PC-9 (cell line): ENCODE data around the gene NCAN. TPM values are rescaled to one million over a fixed set of nuclear protein-coding genes. Genes with fewer than 3 reads are reported as not detected.

Experiments
- BruUV-seq: library from RNA; stranded (reverse); fragments of 400-500 nt; replicated peaks from 2 replicates; lab custom pipeline; 2021; lab: Mats Ljungman, UMichigan
- CTCF ChIA-PET: fragments of 300-600 bp; sonication (Branson Sonifier 250); formaldehyde crosslinking; loops from one replicate; lab custom pipeline; 2022; ENCODE audit warnings: antibody characterized with exemption; lab: Charles Lee
- POLR2A ChIA-PET: fragments of 300-600 bp; sonication (Branson Sonifier 250); formaldehyde crosslinking; loops from one replicate; lab custom pipeline; 2022; ENCODE audit warnings: antibody characterized with exemption; ENCODE audit not compliant: unreplicated experiment; lab: Charles Lee
- DNase-seq, 2 experiments: peaks; one replicate each; pipeline versions ENCODE4 v3.0.0 to v3.0.0-alpha.2; 2015 to 2022; ENCODE audit warnings: mixed read lengths in 1 of 2
- H2AFZ ChIP-seq: fragments of 200-600 bp; sonication (generic); 2 replicates; pipeline ENCODE4 v1.8.1; 2017; ENCODE audit warnings: antibody characterized with exemption
- H3F3A ChIP-seq: fragments of 200-600 bp; sonication (generic); 2 replicates; pipeline ENCODE4 v1.8.1; 2017; ENCODE audit warnings: antibody characterized with exemption, mild to moderate bottlenecking, low read depth; ENCODE audit not compliant: insufficient read depth
- H3K27ac ChIP-seq: fragments of 200-600 bp; sonication (generic); 2 replicates; pipeline ENCODE4 v1.6.1; 2016; ENCODE audit warnings: mixed run types
- H3K27me3 ChIP-seq: fragments of 200-600 bp; sonication (generic); 2 replicates; pipeline ENCODE4 v1.6.1; 2016; ENCODE audit warnings: low read depth, mixed run types; ENCODE audit not compliant: insufficient read depth
- H3K36me3 ChIP-seq: fragments of 200-600 bp; sonication (generic); 2 replicates; pipeline ENCODE4 v1.6.1; 2016; ENCODE audit warnings: low read depth, mixed run types
- H3K4me1 ChIP-seq: fragments of 200-600 bp; sonication (generic); replicated peaks from 2 replicates; pipeline ENCODE4 v1.6.1; 2016; ENCODE audit warnings: mixed run types; ENCODE audit not compliant: insufficient read depth
- H3K4me2 ChIP-seq: fragments of 200-600 bp; sonication (generic); 2 replicates; pipeline ENCODE4 v1.6.1; 2017; ENCODE audit warnings: mixed run types
- H3K4me3 ChIP-seq: fragments of 200-600 bp; sonication (generic); 2 replicates; pipeline ENCODE4 v1.6.1; 2016; ENCODE audit warnings: mixed run types
- H3K79me2 ChIP-seq: fragments of 200-600 bp; sonication (generic); 2 replicates; pipeline ENCODE4 v1.6.1; 2017; ENCODE audit warnings: low read depth, mixed run types
- H3K9me2 ChIP-seq: fragments of 200-600 bp; sonication (generic); 2 replicates; pipeline ENCODE4 v1.8.1; 2017; ENCODE audit warnings: mild to moderate bottlenecking; ENCODE audit not compliant: insufficient read depth
- H3K9me3 ChIP-seq: fragments of 200-600 bp; sonication (generic); 2 replicates; pipeline ENCODE4 v1.8.1; 2016; ENCODE audit warnings: low read depth; ENCODE audit not compliant: insufficient read depth
- H4K20me1 ChIP-seq: fragments of 200-600 bp; sonication (generic); 2 replicates; pipeline ENCODE4 v1.8.1; 2017; ENCODE audit not compliant: insufficient read depth
- EZH2 ChIP-seq: fragments of 200-600 bp; sonication (generic); IDR thresholded peaks from 2 replicates; pipeline ENCODE4 v1.8.0; 2017; ENCODE audit warnings: antibody characterized with exemption, low read depth
- intact Hi-C: fragments of 100-400 bp; cut with micrococcal nuclease; formaldehyde crosslinking; loops from one replicate; pipeline ENCODE4 v1.10.0; 2022; ENCODE audit not compliant: unreplicated experiment
- total RNA-seq: library from RNA; stranded (reverse); gene quantifications from 2 replicates; pipeline ENCODE4 v1.2.3, GENCODE V29; 2021
- TF ChIP-seq, protein P1 (sequence below): fragments of 200-600 bp; sonication (generic); conservative IDR thresholded peaks from 2 replicates; pipeline ENCODE4 v1.6.1; 2017; ENCODE audit warnings: mixed run types, antibody characterized with exemption, mild to moderate bottlenecking, moderate library complexity

The NCAN gene
- total RNA-seq, 1 experiment from 2014 or later, result not detected

DNA sequence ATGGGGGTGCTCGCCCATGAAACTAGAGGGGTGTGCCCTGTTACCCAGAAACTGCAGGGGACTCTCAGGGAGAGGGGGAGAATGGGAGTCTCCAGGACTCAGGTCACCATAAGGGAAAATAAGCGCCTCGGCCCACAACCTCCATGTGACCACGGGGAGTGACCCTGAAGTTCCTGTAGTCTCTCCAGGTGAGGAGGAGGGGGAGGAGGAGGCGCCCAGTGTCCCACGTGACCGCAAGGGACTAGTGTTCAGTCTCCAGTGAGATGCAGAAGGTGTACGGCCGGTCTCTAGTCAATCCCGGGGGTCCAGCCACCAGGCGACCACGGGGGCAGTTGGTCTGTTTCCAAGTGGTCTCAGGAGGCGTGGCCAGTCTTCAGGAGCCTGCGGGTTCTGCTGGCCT is 45.4 kb downstream of the NCAN start:
- Histone ChIP-seq H3F3A (no peaks in the 10 kb centered on the region), H4K20me1 (no peaks in the 10 kb centered on the region), H3K4me2 (no peak overlapping the region), H3K79me2 (no peaks in the 10 kb centered on the region), H3K9me2 (no peaks in the 10 kb centered on the region), H3K27ac (no peak overlapping the region), H2AFZ (no peak overlapping the region), H3K4me3 (no peak overlapping the region), H3K9me3 (no peaks in the 10 kb centered on the region), H3K36me3 (no peaks in the 10 kb centered on the region), H3K4me1 (no peaks in the 10 kb centered on the region), H3K27me3 (peaks cover 47% of the 10 kb centered on the region)
- TF ChIP-seq EZH2, result no peak
- TF ChIP-seq, protein P1, sequence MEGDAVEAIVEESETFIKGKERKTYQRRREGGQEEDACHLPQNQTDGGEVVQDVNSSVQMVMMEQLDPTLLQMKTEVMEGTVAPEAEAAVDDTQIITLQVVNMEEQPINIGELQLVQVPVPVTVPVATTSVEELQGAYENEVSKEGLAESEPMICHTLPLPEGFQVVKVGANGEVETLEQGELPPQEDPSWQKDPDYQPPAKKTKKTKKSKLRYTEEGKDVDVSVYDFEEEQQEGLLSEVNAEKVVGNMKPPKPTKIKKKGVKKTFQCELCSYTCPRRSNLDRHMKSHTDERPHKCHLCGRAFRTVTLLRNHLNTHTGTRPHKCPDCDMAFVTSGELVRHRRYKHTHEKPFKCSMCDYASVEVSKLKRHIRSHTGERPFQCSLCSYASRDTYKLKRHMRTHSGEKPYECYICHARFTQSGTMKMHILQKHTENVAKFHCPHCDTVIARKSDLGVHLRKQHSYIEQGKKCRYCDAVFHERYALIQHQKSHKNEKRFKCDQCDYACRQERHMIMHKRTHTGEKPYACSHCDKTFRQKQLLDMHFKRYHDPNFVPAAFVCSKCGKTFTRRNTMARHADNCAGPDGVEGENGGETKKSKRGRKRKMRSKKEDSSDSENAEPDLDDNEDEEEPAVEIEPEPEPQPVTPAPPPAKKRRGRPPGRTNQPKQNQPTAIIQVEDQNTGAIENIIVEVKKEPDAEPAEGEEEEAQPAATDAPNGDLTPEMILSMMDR, result no peak
- intact Hi-C loops, result no loop called here
- POLR2A ChIA-PET, result no interaction called here
- no TSS peak for BruUV-seq
- CTCF ChIA-PET, result no interaction called here
- no peak for DNase-seq

DNA sequence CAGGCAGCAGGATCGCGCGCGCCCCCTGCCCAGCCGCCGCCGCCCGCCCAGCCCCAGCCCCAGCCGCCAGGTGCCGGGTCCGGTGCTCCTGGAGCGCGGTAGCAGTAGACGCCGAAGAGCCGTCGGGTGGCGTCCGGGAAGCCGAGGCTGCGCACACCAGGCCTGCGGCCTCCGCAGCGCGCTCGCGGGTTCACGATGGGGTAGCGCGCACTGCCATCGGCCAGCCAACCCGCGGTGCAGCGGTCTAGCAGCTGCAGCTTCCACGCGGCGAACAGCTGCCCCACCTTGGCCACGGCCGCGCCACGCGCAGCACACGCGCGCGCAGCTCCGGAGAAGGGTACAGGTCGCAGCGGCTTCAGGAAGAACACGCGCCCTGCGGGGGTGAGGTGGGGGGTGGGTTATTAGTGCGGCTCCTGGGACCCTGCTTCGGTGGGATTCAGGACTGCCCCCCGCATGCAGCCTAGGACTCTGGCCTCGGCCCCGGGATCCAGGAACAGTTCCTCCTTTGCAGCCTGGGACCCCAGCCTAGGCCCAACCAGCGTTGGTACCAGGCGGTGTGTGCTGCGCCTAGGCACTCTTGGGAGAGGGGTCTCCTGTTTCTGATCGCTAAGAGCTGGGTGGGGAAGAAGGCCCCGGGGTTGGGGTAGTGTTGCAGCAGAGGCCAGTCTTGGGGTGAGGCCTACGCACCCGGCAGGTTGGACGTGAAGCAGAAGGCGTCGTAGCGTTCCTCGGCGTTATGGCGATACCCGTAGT is 46.3 kb downstream of the NCAN start:
- Histone ChIP-seq H3K4me3 (no peak overlapping the region), H3F3A (no peaks in the 10 kb centered on the region), H3K4me2 (no peak overlapping the region), H3K36me3 (no peaks in the 10 kb centered on the region), H3K27ac (no peak overlapping the region), H2AFZ (no peak overlapping the region), H3K9me2 (no peaks in the 10 kb centered on the region), H3K79me2 (no peaks in the 10 kb centered on the region), H3K27me3 (peaks cover 45% of the 10 kb centered on the region), H3K9me3 (no peaks in the 10 kb centered on the region), H3K4me1 (no peaks in the 10 kb centered on the region), H4K20me1 (no peaks in the 10 kb centered on the region)
- intact Hi-C loops, result no loop called here
- ChIA-PET POLR2A (no interaction called here), CTCF (no interaction called here)
- TF ChIP-seq, protein P1, result no peak
- no peak for TF ChIP-seq EZH2
- no peak for DNase-seq
- BruUV-seq, result no TSS peak

DNA sequence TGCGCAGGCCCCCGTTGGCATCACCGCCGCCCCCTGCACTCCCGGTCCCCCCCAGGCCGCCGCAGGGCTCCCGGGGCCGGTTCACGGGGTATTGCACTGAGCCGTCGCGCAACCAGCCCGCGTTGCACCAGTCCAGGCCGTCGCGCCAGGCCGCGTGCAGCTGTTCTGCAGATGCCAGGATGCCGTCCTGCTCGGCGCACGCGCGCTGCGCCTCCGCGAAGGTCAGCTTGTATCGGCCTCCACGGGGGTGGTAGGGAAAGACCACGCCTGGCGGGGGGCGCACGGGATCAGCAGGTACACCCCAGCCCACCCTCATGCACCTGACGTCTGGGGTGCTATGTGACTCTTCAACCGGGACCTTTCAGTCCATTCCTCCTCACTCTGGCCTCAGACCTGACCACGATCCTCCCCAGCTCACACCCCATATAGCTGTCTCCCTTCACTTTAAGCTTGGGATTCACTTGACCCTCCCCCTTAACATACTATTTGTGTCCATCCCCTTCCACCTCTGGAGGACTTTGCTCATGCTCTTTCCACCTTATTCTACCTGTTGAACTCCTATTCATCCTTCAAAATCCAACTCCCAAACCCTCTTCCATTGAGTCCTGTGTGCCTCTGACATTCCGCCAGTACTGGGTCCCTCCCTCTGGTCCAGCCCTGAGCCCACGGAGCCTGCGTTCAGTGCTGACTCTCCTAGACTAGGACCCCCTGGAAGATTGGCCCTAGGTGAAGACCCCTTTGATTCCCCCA is 47.0 kb downstream of the NCAN start:
- no peaks in the 10 kb centered on the region for H3K36me3 ChIP-seq
- no peak overlapping the region for H3K27ac ChIP-seq
- TF ChIP-seq EZH2, result no peak
- TF ChIP-seq, protein P1, result no peak
- H3K4me1 ChIP-seq, result no peaks in the 10 kb centered on the region
- H3F3A ChIP-seq, result no peaks in the 10 kb centered on the region
- peaks cover 40% of the 10 kb centered on the region for H3K27me3 ChIP-seq
- no TSS peak for BruUV-seq
- no peak overlapping the region for H3K4me3 ChIP-seq
- intact Hi-C loops, result no loop called here
- H2AFZ ChIP-seq, result no peak overlapping the region
- ChIA-PET CTCF (no interaction called here), POLR2A (no interaction called here)
- no peak overlapping the region for H3K4me2 ChIP-seq
- H3K9me2 ChIP-seq, result no peaks in the 10 kb centered on the region
- H3K79me2 ChIP-seq, result no peaks in the 10 kb centered on the region
- H3K9me3 ChIP-seq, result no peaks in the 10 kb centered on the region
- no peak for DNase-seq
- no peaks in the 10 kb centered on the region for H4K20me1 ChIP-seq
